Ishikawa (cell line): ENCODE measurements around the gene LRRC71.

Experiments
- CEBPB ChIP-seq: IDR thresholded peaks from 2 replicates; pipeline ENCODE4 v1.6.1; 2012
- CREB1 ChIP-seq: IDR thresholded peaks from 2 replicates; pipeline ENCODE4 v1.6.1; 2012; ENCODE audit warnings: low read depth
- EGR1 ChIP-seq: IDR thresholded peaks from 2 replicates; pipeline ENCODE4 v1.6.1; 2012
- EP300 ChIP-seq: IDR thresholded peaks from 2 replicates; pipeline ENCODE4 v1.6.1; 2012; ENCODE audit warnings: borderline replicate concordance
- FOXM1 ChIP-seq: IDR thresholded peaks from 2 replicates; pipeline ENCODE4 v1.6.1; 2012; ENCODE audit warnings: low read depth, borderline replicate concordance
- MAX ChIP-seq: IDR thresholded peaks from 2 replicates; pipeline ENCODE4 v1.6.1; 2012
- NFIC ChIP-seq: IDR thresholded peaks from 2 replicates; pipeline ENCODE4 v1.6.1; 2012
- RAD21 ChIP-seq: IDR thresholded peaks from 2 replicates; pipeline ENCODE4 v1.6.1; 2012; ENCODE audit warnings: low read depth
- REST ChIP-seq: IDR thresholded peaks from 2 replicates; pipeline ENCODE4 v1.6.1; 2012; ENCODE audit warnings: low read depth, mild to moderate bottlenecking
- TAF1 ChIP-seq: IDR thresholded peaks from 2 replicates; pipeline ENCODE4 v1.6.1; 2012; ENCODE audit warnings: low read depth, mild to moderate bottlenecking
- TCF12 ChIP-seq: IDR thresholded peaks from 2 replicates; pipeline ENCODE4 v1.6.1; 2012; ENCODE audit warnings: low read depth
- TEAD4 ChIP-seq: IDR thresholded peaks from 2 replicates; pipeline ENCODE4 v1.6.1; 2012
- USF1 ChIP-seq: IDR thresholded peaks from 2 replicates; pipeline ENCODE4 v1.6.1; 2012
- YY1 ChIP-seq: IDR thresholded peaks from 2 replicates; pipeline ENCODE4 v1.6.1; 2012; ENCODE audit warnings: low read depth
- ZBTB7A ChIP-seq: IDR thresholded peaks from 2 replicates; pipeline ENCODE4 v1.6.1; 2012; ENCODE audit warnings: low read depth

LRRC71 gene

DNA sequence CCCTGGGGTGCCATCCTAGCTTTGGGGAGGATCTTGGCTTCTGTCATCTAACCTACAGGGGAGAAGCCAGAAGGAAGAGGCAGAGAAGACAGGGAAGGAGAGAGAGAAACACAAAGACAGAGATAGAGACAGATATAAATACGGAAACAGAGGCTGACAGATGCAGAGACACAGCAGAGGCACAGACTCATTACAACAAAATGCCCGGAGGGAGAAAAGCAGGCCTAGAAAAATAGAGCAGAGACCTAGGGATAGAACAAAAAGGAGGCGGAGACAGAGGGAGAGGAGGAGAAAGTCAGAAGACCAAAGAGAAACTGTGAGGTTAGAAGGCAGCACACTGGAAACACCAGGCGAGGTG, 25.0 kb upstream of the LRRC71 start:
- no peak for TF ChIP-seq ZBTB7A
- TF ChIP-seq YY1 = no peak
- no peak for TF ChIP-seq FOXM1
- no peak for TF ChIP-seq TAF1
- TF ChIP-seq CEBPB = no peak
- TF ChIP-seq TCF12 = no peak
- no peak for TF ChIP-seq USF1
- no peak for TF ChIP-seq NFIC
- no peak for TF ChIP-seq TEAD4
- no peak for TF ChIP-seq EGR1
- TF ChIP-seq MAX = no peak
- no peak for TF ChIP-seq REST
- no peak for TF ChIP-seq CREB1

- TF ChIP-seq RAD21 (no peak), MAX (no peak)
Observed at GRCh38 chr1:156895927-156896326, 24.5 kb upstream of the LRRC71 start.

DNA sequence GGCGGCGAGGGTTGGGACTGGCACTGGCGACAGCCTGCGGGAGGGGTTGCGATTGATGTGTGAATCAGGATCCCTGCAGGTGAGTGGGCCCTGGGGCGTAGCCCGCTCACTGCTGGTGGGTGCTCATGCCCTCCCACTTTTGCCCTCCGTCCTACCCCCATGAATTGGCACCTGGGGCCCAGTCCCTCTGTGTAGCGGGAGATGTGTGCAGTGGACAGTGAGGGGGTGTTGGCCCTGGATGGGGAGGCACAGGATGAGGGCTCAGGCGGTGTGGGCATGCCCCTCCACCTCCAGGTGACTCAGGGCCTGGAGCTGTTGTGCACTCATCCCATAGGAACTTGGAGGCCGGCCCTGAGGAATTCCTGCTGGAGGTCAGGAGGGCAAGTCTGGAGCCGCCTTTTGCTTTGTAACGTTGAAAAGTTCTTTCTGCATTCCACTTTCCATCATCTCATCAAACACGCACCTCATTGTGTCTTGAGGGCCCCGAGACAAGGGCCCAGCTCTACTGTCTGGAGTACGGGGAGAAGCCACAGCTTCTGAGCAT, 23.9 kb upstream of the LRRC71 start:
- TF ChIP-seq USF1 = no peak
- TF ChIP-seq TEAD4 = peak; percentile 75
- TF ChIP-seq EGR1 = no peak
- TF ChIP-seq TCF12 = peak; percentile 23; the same call in 1 of the 2 replicates
- no peak for TF ChIP-seq MAX
- TF ChIP-seq RAD21 = no peak
- 0 out of 2 replicates have a peak, but pooled peaks have one; percentile 26 for TF ChIP-seq NFIC
- TF ChIP-seq CEBPB = no peak
- no peak for TF ChIP-seq YY1
- TF ChIP-seq REST = no peak

DNA sequence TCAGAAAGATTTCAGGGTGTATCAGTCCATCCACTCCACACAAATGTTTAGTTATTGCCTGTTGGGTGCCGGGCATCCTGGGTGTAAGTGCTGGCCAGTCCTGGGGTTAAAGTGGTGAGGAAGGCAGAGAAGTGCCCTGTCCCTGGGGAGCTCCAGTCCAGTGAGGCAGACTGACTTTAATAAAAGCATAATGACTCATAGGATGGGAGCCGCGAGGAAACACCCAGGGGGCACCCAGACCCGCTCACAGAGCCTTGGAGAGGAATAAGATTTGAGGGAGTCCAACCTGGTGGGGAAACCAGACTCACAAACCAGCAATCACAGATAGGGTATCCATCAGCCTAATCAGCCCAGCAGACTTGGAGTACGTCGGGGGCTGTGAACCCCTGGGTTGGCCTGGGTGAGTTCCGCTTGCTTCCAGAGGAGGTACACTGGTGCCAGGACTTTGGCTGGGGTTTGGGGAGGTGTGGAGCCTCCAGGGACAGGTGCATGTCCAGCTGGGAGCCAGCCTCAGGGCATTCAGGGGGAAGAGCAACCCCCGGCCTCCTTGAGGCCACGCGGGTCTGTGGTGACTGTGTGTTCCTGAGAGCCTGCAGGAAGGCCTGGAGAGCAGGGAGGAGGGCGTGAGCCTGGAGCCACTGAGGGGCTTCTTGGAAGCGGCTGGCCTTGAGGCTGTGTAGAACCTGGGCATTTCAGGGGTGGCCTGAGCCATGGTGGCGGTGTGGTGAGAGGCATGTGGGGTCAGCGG, 23.2 kb upstream of the LRRC71 start:
- TF ChIP-seq YY1 (no peak), MAX (no peak), CREB1 (no peak)

- TF ChIP-seq USF1 (no peak), TEAD4 (no peak), CREB1 (no peak), EGR1 (no peak), NFIC (no peak), ZBTB7A (no peak), FOXM1 (no peak), MAX (no peak), YY1 (no peak), EP300 (no peak), REST (no peak), CEBPB (no peak), TCF12 (no peak), TAF1 (no peak), RAD21 (no peak)
Observed at GRCh38 chr1:156898161-156898566, 22.3 kb upstream of the LRRC71 start.
